NCI-H1092 (cell line): ENCODE results near the gene IFIT1.
"Not testable (repeated sequence)": the region's sequence is repeated elsewhere in the genome, so short reads cannot be mapped to it uniquely, and the experiment has no call there.

Experiments used
- DNase-seq: peaks from one replicate; lab custom pipeline; 2025; lab: John Stamatoyannopoulos, UW

IFIT1 gene

DNA sequence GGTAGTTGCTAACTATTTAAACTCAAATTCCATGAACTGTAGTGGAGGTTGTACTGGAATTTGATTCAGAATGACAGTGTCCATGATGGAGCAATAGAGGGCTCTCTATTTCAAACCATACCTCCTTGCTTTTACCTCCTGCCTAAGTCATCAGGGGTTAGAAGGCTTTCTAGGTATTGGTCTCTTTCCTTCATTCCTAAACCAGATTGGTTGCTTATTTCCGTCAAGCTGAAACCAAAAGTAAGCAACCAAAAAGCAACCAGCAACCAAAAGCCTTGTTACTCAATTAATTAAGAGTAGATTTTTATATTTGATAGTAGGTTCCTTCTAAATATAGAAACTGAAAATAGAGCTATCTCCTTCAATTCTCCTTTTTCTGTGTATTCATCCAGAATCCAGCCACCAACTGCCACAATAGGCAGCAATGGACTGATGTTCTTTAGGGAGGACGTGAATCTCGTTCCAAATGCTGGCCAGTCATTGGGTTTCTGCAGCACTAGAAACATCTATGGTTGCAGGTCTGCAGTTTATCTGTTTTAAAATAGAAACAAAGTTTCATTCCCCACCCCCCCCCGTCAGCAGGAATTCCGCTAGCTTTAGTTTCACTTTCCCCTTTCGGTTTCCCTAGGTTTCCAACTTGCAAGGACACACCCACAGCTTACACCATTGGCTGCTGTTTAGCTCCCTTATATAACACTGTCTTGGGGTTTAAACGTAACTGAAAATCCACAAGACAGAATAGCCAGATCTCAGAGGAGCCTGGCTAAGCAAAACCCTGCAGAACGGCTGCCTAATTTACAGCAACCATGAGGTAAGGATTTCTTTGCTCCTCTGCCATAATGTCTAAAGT is at the start of gene IFIT1:
IFIT1 (plus strand) TSS at position 717 of the 850 bp plus-strand sequence; CDS start at position 807, 90 bp downstream.
- DNase-seq = no peak

- DNase-seq = no peak
These were observed 49.2 kb upstream of the IFIT1 start for GRCh38 chr10:89343089-89343767.

GRCh38 chr10:89344156-89344555 is 48.3 kb upstream of the IFIT1 start:
- no peak for DNase-seq

GRCh38 chr10:89345367-89346000 is 46.9 kb upstream of the IFIT1 start:
- no peak for DNase-seq

DNA sequence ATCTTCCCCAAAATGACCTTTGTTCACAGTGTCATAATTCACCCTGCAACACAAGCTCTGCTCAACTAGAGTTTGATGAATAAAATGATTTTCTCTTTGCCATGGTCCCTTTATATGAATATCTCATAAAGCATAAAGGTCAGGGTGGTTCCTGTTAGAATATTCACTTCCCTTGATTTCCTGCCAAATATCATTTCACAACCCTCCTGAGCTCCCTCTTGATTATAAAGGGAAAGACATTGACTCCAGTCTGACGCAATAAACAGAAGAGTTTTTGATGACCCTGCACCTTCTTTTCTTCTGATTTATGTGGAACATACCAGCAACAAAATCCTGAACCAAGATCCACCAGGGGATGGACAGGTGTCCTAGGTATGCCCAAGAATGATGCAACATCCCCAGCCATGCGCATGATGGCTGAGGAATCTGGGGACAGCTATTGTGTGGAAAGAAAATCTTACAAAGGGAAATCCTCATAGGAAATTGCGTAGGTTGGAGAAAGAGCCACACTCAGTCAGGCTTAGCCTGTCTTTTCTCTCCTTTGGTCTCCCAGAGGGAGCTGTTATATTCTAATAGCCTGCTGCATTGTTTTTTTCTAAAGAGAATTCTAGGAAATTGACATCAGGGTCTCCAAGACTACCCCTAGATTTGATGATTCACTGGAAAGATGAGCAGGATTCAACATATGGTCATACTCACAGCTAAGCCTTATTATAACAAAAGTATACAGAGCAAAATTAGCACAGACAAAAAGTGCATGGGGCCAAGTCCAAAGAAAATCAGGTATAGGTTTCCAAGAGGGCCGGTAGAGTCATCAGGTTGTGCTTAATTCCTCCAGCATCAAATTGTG is 45.8 kb upstream of the IFIT1 start:
- no peak for DNase-seq

- no peak for DNase-seq
These were observed 44.5 kb upstream of the IFIT1 start for GRCh38 chr10:89347701-89348457.

DNA sequence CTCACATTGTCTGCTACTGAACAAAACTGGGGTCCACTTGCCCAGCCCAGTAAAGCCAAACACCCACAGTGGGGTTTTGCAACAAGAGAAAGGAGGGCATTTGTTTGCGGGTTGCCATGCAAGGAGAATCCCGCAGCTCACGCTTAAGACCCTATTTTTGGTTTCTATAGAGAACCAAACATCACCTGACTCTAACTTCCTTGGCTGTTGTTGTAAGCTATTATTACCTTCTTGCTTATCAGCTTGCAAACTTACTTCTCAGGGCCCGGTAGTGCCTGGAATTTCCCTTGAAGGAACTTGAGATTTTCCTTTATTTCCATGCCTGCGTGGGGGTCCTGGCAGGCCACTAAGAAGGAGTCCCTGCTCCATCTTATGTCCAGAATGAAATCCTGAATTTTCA is 43.9 kb upstream of the IFIT1 start:
- DNase-seq = no peak

DNA sequence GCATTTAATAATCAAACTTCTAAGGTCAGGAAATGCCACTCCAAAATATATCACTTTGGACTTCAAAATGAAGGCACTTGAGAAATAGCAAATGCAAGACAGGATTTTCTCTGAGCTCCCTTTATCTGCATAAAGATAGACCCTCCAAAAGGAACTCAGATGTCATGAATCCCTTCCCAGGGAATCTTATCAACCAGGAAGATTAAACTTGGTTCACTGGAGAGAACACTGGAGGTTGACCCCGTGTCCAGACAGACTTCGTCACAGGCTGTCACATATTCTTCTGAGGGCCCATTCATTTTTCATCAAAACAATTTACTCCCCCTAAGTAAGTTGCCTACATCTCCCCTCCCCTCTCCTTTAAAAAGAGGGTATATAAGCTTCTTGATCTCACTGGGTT is 43.4 kb upstream of the IFIT1 start:
- no peak for DNase-seq

- not testable (repeated sequence) for DNase-seq
These were observed 41.6 kb upstream of the IFIT1 start for GRCh38 chr10:89350631-89351315.

- no peak for DNase-seq
These were observed 41.0 kb upstream of the IFIT1 start for GRCh38 chr10:89351412-89351779.

DNA sequence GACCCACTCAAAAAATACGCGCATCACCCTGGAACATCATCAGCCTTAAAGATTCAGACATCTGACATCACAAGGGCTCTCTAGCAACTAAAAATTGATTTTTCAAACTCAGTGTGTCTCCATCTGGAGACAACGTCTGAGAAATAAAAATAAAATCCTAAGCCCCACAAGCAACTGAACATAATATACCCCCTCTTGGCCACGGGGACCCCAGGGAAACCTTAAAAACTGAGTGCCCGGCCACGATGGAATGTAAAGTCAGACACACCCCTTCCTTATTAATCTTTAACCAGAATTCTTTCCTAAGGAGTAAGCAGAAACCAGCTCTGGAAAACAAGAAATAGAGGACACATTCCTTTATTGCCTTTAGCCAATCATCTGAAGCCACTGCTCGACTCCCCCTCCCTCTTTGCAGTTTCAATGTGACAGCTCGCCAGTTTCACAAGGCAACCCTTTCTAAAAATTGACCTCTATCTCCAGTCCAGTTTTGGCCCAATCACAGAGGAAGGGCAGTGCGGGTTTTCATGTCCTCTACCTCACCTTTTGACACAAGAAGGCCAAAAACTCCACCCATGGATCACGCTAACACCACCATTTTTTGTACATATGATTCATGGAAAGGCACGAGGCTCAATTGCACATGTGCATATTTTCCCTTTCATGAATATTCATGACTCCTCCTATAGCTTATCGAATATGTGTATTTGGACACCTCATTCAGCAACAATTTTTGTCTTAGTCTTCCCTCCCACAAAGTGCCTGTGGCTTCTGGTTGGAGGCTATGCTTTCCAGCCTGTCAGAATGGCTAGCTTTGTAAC is 40.4 kb upstream of the IFIT1 start:
- no peak for DNase-seq

DNA sequence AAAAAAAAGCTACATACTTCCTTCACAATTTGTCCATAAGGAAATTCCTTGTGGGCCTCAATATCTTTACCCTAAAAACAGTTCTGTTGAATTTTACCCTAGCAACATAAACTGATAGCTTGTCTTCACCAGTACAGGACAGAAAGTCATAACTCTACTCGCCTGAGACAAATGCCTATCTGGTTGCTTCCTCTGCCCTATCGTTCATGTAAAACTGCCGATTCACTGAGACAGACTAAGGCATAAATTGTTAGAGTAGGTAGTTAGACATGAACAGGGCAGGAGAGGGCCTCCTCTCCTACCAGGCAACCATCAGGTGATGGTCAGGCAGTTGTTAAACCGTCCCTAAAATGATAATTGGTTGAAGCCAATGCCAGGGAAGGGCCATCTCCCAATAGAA is 39.6 kb upstream of the IFIT1 start:
- no peak for DNase-seq

DNA sequence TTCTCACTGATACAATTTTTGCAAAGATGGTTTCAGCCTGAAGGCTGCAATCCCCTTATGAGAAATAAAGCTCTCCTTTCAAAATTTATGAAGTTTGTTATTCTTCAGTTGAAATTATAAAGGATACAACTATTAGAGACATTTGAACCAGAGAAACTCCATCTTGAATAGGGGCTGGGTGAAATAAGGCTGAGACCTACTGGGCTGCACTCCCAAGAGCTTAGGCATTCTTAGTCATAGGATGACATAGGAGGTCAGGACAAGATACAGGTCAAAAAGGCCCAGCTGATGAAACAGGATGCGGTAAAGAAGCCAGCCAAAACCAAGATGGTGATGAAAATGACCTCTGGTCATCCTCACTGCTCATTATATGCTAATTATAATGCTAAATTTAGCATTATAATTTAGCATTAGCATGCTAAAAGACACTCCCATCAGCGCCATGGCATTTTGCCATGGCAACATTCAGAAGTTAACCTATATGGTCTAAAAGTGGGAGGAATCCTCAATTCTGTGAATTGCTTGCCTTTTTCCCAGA is 37.0 kb upstream of the IFIT1 start:
- DNase-seq = no peak

DNA sequence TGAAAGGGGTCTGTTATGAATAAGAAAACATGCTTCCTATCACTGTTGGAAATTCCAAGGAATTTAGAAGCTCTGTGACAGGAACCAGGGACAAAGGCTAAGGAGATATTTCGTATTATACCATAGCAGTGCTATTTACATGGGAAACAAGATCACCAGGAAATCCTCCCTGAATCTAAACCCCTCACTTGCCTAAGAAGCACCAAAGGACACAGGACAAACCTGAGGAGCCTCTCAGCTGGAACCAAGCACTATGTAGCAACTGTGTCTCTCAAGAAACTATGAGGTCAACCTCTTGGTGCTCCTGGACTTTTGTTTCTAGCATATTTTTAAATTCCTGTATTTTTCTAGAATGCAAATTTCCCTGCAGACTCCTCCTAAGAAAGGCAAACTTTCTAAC is 35.3 kb upstream of the IFIT1 start:
- DNase-seq = no peak

- DNase-seq = no peak
These were observed 34.4 kb upstream of the IFIT1 start for GRCh38 chr10:89357975-89358374.

DNA sequence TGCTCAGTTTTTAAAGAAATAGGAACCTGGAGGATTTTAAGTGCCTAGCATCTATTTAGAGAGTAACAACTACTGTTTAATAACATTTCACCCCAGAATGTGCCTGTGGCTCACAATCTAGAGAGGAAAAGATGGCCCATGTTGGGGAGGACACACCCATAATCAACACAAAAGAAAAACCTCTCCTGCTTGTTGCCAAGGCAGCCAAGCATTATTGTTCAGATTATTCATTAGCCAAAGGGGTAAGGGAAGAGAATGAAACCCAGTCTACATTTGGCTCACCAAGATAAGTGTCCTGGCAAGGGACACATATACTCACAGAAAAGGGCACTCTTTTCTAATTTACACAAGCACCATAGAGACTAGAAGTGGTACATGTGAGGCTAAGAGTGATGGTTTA is 32.3 kb upstream of the IFIT1 start:
- no peak for DNase-seq

GRCh38 chr10:89362929-89363328 is 29.5 kb upstream of the IFIT1 start:
- DNase-seq = no peak

- DNase-seq = no peak
These were observed 28.5 kb upstream of the IFIT1 start for GRCh38 chr10:89363729-89364442.

DNA sequence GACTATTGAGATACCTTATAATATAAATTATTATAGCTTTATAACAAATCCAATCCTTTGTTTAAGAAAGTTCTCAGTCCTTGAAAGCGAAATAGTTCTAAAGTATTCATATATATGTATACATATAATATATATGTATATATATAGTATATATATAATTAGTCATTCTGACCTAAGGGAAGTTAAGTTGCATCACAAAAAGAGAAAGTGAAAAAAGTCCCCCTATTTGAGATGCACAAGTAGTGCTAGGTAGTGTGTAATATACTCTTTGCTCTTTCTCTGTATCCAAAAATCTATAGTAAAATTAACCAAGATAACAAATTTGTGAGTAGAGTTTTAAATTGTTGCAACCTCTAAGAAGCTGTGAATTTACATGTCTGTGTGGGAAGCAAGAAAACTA is 27.9 kb upstream of the IFIT1 start:
- no peak for DNase-seq
